ENCODE data around the gene GDF10. TPM values are rescaled to one million over a fixed set of nuclear protein-coding genes. Genes with fewer than 3 reads are reported as not detected.

GDF10 gene
- total and polyA plus RNA-seq, 9 of the 15 experiments (the other 6 are each of a cell fraction or from before 2014, with no cell fraction given), result 0.03 to 0.20 (median 0.11) TPM; not detected in 6

GRCh38 chr10:47335906-47336305 lies 35.9 kb downstream of the GDF10 start (continued):
- no peak for TF ChIP-seq ZBTB40 (IDR thresholded peaks at IDR 0.05)
- TF ChIP-seq ZBTB40 (CRISPR knock-in tag; IDR thresholded peaks at IDR 0.05), result no peak
- no peak for TF ChIP-seq CHAMP1 (IDR thresholded peaks at IDR 0.05)
- no peak for TF ChIP-seq SREBF1 (IDR thresholded peaks at IDR 0.05; ENCODE audit: borderline replicate concordance, low read depth, low read length)
- no peak for TF ChIP-seq ZFP36 (IDR thresholded peaks at IDR 0.05; ENCODE audit: low read depth, low read length, partially characterized antibody)
- TF ChIP-seq ZFP30 (CRISPR knock-in tag; IDR thresholded peaks at IDR 0.05; ENCODE audit: borderline replicate concordance), result no peak
- TF ChIP-seq POLR3A (IDR thresholded peaks at IDR 0.05; ENCODE audit: borderline replicate concordance, extremely low read depth, insufficient read depth, insufficient read length), result no peak
- TF ChIP-seq ZNF57 (CRISPR knock-in tag; IDR thresholded peaks at IDR 0.05), result no peak
- TF ChIP-seq DACH1 (IDR thresholded peaks at IDR 0.05; ENCODE audit: partially characterized antibody), result no peak
- no peak for TF ChIP-seq DEAF1 (CRISPR knock-in tag; IDR thresholded peaks at IDR 0.05)
- TF ChIP-seq PATZ1 (CRISPR knock-in tag; IDR thresholded peaks at IDR 0.05; ENCODE audit: borderline replicate concordance), result no peak
- no peak for TF ChIP-seq FOXM1 (IDR thresholded peaks at IDR 0.05; ENCODE audit: low read depth)
- no peak for TF ChIP-seq FOXM1 (CRISPR knock-in tag; IDR thresholded peaks at IDR 0.05; ENCODE audit: low read depth)

Data from K562 (cell line).